ENCODE data around the gene NEK11. TPM values are rescaled to one million over a fixed set of nuclear protein-coding genes. Genes with fewer than 3 reads are reported as not detected.

Gene NEK11
- polyA plus RNA-seq (2011; rRNA removed) (2.6 and 5.9 TPM in 2 replicates), polyA minus RNA-seq (2011; rRNA and poly(A)+ RNA removed) (2.9 and 3.7 TPM in 2 replicates)

GRCh38 chr3:131026321-131027151, at the start of gene NEK11, which contains the start of gene ASTE1:
Gene NEK11 (plus strand): TSS chr3:131026877. CDS start chr3:131029709, 2,832 bp downstream.
Gene ASTE1 (minus strand): TSS chr3:131026825. CDS start chr3:131025306, 1,519 bp downstream.
- ChIA-PET CTCF (interaction anchor here (0.6 to 1.3 kb wide), 2 partner anchors 192 to 767 kb away, joined by 4 read pairs; no protein-coding TSS in a partner anchor), POLR2A (interaction anchor here (0.6 kb wide), 1 partner anchor 19 kb away, joined by 4 read pairs; no protein-coding TSS in a partner anchor)

GRCh38 chr3:130979117-130979516, 47.6 kb upstream of the NEK11 start:
- Histone ChIP-seq H3K27me3 (ENCODE audit: control insufficient read depth, insufficient read depth, low read length) (no peaks in the 10 kb centered on the region), H3K4me3 (ENCODE audit: low read depth, low read length) (no peak overlapping the region), H3K36me3 (ENCODE audit: control insufficient read depth, insufficient read depth, low read length) (no peaks in the 10 kb centered on the region)
- no peak for DNase-seq (ENCODE audit: low read depth)
- CTCF ChIA-PET: no interaction called here
- POLR2A ChIA-PET: no interaction called here
- no peak for TF ChIP-seq CTCF (IDR thresholded peaks at IDR 0.05; ENCODE audit: insufficient read depth, low read depth, low read length)

More at GRCh38 chr3:131026321-131027151, at the start of gene NEK11, which contains the start of gene ASTE1:
- TF ChIP-seq CTCF (IDR thresholded peaks at IDR 0.05; ENCODE audit: insufficient read depth, low read depth, low read length): no peak
- no peaks in the 10 kb centered on the region for H3K36me3 ChIP-seq (ENCODE audit: control insufficient read depth, insufficient read depth, low read length)
- H3K27me3 ChIP-seq (ENCODE audit: control insufficient read depth, insufficient read depth, low read length): no peaks in the 10 kb centered on the region
- H3K4me3 ChIP-seq (ENCODE audit: low read depth, low read length): peak within 1 kb of the TSS; percentile 76
- peak; percentile 39 for DNase-seq (ENCODE audit: low read depth)

- DNase-seq (ENCODE audit: low read depth): no peak
- H3K4me3 ChIP-seq (ENCODE audit: low read depth, low read length): no peak overlapping the region
- H3K27me3 ChIP-seq (ENCODE audit: control insufficient read depth, insufficient read depth, low read length): no peaks in the 10 kb centered on the region
- CTCF ChIA-PET: no interaction called here
- POLR2A ChIA-PET: no interaction called here
- no peak for TF ChIP-seq CTCF (IDR thresholded peaks at IDR 0.05; ENCODE audit: insufficient read depth, low read depth, low read length)
- H3K36me3 ChIP-seq (ENCODE audit: control insufficient read depth, insufficient read depth, low read length): no peaks in the 10 kb centered on the region
Measured at GRCh38 chr3:130981469-130981868, 45.2 kb upstream of the NEK11 start.

GRCh38 chr3:130990282-130990681, 36.4 kb upstream of the NEK11 start:
- no peak for TF ChIP-seq CTCF (IDR thresholded peaks at IDR 0.05; ENCODE audit: insufficient read depth, low read depth, low read length)

GRCh38 chr3:130991126-130991525, 35.6 kb upstream of the NEK11 start:
- TF ChIP-seq CTCF (IDR thresholded peaks at IDR 0.05; ENCODE audit: insufficient read depth, low read depth, low read length): no peak
- no peaks in the 10 kb centered on the region for H3K27me3 ChIP-seq (ENCODE audit: control insufficient read depth, insufficient read depth, low read length)
- H3K36me3 ChIP-seq (ENCODE audit: control insufficient read depth, insufficient read depth, low read length): peaks cover 3% of the 10 kb centered on the region
- no peak overlapping the region for H3K4me3 ChIP-seq (ENCODE audit: low read depth, low read length)
- CTCF ChIA-PET: no interaction called here
- no peak for DNase-seq (ENCODE audit: low read depth)
- POLR2A ChIA-PET: no interaction called here

More at GRCh38 chr3:130990282-130990681, 36.4 kb upstream of the NEK11 start:
- CTCF ChIA-PET: no interaction called here
- POLR2A ChIA-PET: no interaction called here
- no peak for DNase-seq (ENCODE audit: low read depth)
- Histone ChIP-seq H3K27me3 (ENCODE audit: control insufficient read depth, insufficient read depth, low read length) (no peaks in the 10 kb centered on the region), H3K36me3 (ENCODE audit: control insufficient read depth, insufficient read depth, low read length) (peaks cover 3% of the 10 kb centered on the region), H3K4me3 (ENCODE audit: low read depth, low read length) (no peak overlapping the region)

Measured in BJ (cell line).